Suprapubic skin (tissue), 4 donors: ENCODE measurements around the gene UBALD1. TPM values are rescaled to one million over a fixed set of nuclear protein-coding genes. Genes with fewer than 3 reads are reported as not detected.

Source experiments
- DNase-seq, 2 donors: peaks; one replicate each; pipeline ENCODE4 v3.0.0-alpha.2; 2019; ENCODE audit warnings: low spot score in 2 of 2
- H3K27ac ChIP-seq: fragments of 200-600 bp; sonication (generic); one replicate; pipeline ENCODE4 v1.5.1; 2019
- H3K27me3 ChIP-seq: fragments of 200-600 bp; sonication (generic); one replicate; pipeline ENCODE4 v1.5.1; 2019
- H3K36me3 ChIP-seq: fragments of 200-600 bp; sonication (generic); one replicate; pipeline ENCODE4 v1.5.1; 2019
- H3K4me1 ChIP-seq: fragments of 200-600 bp; sonication (generic); one replicate; pipeline ENCODE4 v1.5.1; 2019
- H3K4me3 ChIP-seq: fragments of 200-600 bp; sonication (generic); one replicate; pipeline ENCODE4 v1.5.1; 2019; ENCODE audit warnings: mild to moderate bottlenecking
- H3K9me3 ChIP-seq: fragments of 200-600 bp; sonication (generic); one replicate; pipeline ENCODE4 v1.5.1; 2019
- CTCF ChIP-seq, 2 donors: fragments of 200-600 bp in 1 of 2; fragments of 450-650 bp in 1 of 2; sonication (generic) in 1 of 2; IDR thresholded peaks; one replicate each; pipeline ENCODE4 v1.5.1; 2016 to 2019; ENCODE audit warnings: antibody characterized with exemption in 2 of 2, mild to moderate bottlenecking in 1 of 2, moderate library complexity in 1 of 2
- EP300 ChIP-seq: sonication (generic); formaldehyde crosslinking; IDR thresholded peaks from one replicate; pipeline ENCODE4 v1.6.1; 2017; ENCODE audit warnings: antibody characterized with exemption
- POLR2A ChIP-seq, 2 donors: fragments of 450-650 bp; IDR thresholded peaks; one replicate each; pipeline ENCODE4 v1.6.1; 2017; ENCODE audit warnings: antibody characterized with exemption in 2 of 2, mild to moderate bottlenecking in 2 of 2, moderate library complexity in 2 of 2
- POLR2AphosphoS5 ChIP-seq, 3 donors: sonication (generic); formaldehyde crosslinking; IDR thresholded peaks; one replicate each; pipeline ENCODE4 v1.6.1; 2017; ENCODE audit warnings: antibody characterized with exemption in 3 of 3
- WGBS: methylation state at CpG from one replicate; pipeline ENCODE4 v1.1.5; 2018; 5-methylcytosine and 5-hydroxymethylcytosine counted together
- total RNA-seq, 4 donors: library from RNA; depleted of rRNA; stranded (reverse); fragments of >200 nt; gene quantifications; one replicate each; pipeline ENCODE4 v1.1.0, GENCODE V29; 2016

UBALD1 gene
- total RNA-seq, 4 donors from 2014 or later = 11.5 to 29.7 (median 15.2) TPM

- no peaks in the 10 kb centered on the region for H3K27me3 ChIP-seq
- H3K27ac ChIP-seq = no peak overlapping the region
- H3K9me3 ChIP-seq = no peaks in the 10 kb centered on the region
- DNase-seq = no peak
- no peak for TF ChIP-seq CTCF (IDR thresholded peaks at IDR 0.05)
- TF ChIP-seq EP300 = no peak
- TF ChIP-seq POLR2A (IDR thresholded peaks at IDR 0.05) = no peak
- peaks cover 4% of the 10 kb centered on the region for H3K4me1 ChIP-seq
- H3K36me3 ChIP-seq = peaks cover 49% of the 10 kb centered on the region
- H3K4me3 ChIP-seq = no peak overlapping the region
- WGBS = 89% methylated on average over 25 of the region's 25 CpGs
Observed at GRCh38 chr16:4649744-4650442, 35.2 kb upstream of the UBALD1 start.

GRCh38 chr16:4648917-4649316 is 34.2 kb upstream of the UBALD1 start:
- DNase-seq = no peak
- H3K27me3 ChIP-seq = no peaks in the 10 kb centered on the region
- H3K4me3 ChIP-seq = no peak overlapping the region
- peaks cover 4% of the 10 kb centered on the region for H3K4me1 ChIP-seq
- peaks cover 40% of the 10 kb centered on the region for H3K36me3 ChIP-seq
- H3K9me3 ChIP-seq = no peaks in the 10 kb centered on the region
- 88% methylated on average over 13 of the region's 13 CpGs for WGBS
- TF ChIP-seq CTCF (IDR thresholded peaks at IDR 0.05) (no peak), POLR2A (IDR thresholded peaks at IDR 0.05) (no peak), POLR2AphosphoS5 (IDR thresholded peaks at IDR 0.05) (no peak), EP300 (no peak)
- no peak overlapping the region for H3K27ac ChIP-seq

GRCh38 chr16:4647644-4647980 is 32.9 kb upstream of the UBALD1 start:
- Histone ChIP-seq H3K27me3 (no peaks in the 10 kb centered on the region), H3K27ac (no peak overlapping the region), H3K4me1 (peaks cover 4% of the 10 kb centered on the region), H3K4me3 (no peak overlapping the region), H3K36me3 (peaks cover 28% of the 10 kb centered on the region), H3K9me3 (no peaks in the 10 kb centered on the region)
- no peak for DNase-seq
- TF ChIP-seq CTCF (IDR thresholded peaks at IDR 0.05) (no peak), EP300 (no peak), POLR2AphosphoS5 (IDR thresholded peaks at IDR 0.05) (no peak), POLR2A (IDR thresholded peaks at IDR 0.05) (no peak)
- WGBS = 94% methylated on average over 7 of the region's 8 CpGs

GRCh38 chr16:4646773-4647643 is 32.3 kb upstream of the UBALD1 start:
- no peaks in the 10 kb centered on the region for H3K27me3 ChIP-seq
- 92% methylated on average over 15 of the region's 22 CpGs for WGBS
- peaks cover 21% of the 10 kb centered on the region for H3K36me3 ChIP-seq

More at GRCh38 chr16:4646773-4647643, 32.3 kb upstream of the UBALD1 start:
- Histone ChIP-seq H3K27ac (no peak overlapping the region), H3K4me1 (peaks cover 4% of the 10 kb centered on the region), H3K4me3 (no peak overlapping the region), H3K9me3 (no peaks in the 10 kb centered on the region)
- no peak for DNase-seq
- TF ChIP-seq CTCF (IDR thresholded peaks at IDR 0.05) = no peak
- no peak for TF ChIP-seq EP300
- no peak for TF ChIP-seq POLR2A (IDR thresholded peaks at IDR 0.05)
- no peak for TF ChIP-seq POLR2AphosphoS5 (IDR thresholded peaks at IDR 0.05)
